PC-9 (cell line): Measurements from ENCODE around the gene CD163L1. TPM values are rescaled to one million over a fixed set of nuclear protein-coding genes. Genes with fewer than 3 reads are reported as not detected.

ENCODE experiments used
- BruUV-seq: library from RNA; stranded (reverse); fragments of 400-500 nt; replicated peaks from 2 replicates; lab custom pipeline; 2021; lab: Mats Ljungman, UMichigan
- CTCF ChIA-PET: fragments of 300-600 bp; sonication (Branson Sonifier 250); formaldehyde crosslinking; loops from one replicate; lab custom pipeline; 2022; ENCODE audit warnings: antibody characterized with exemption; lab: Charles Lee
- POLR2A ChIA-PET: fragments of 300-600 bp; sonication (Branson Sonifier 250); formaldehyde crosslinking; loops from one replicate; lab custom pipeline; 2022; ENCODE audit warnings: antibody characterized with exemption; ENCODE audit not compliant: unreplicated experiment; lab: Charles Lee
- DNase-seq, 2 experiments: peaks; one replicate each; pipeline versions ENCODE4 v3.0.0 to v3.0.0-alpha.2; 2015 to 2022; ENCODE audit warnings: mixed read lengths in 1 of 2
- H2AFZ ChIP-seq: fragments of 200-600 bp; sonication (generic); 2 replicates; pipeline ENCODE4 v1.8.1; 2017; ENCODE audit warnings: antibody characterized with exemption
- H3F3A ChIP-seq: fragments of 200-600 bp; sonication (generic); 2 replicates; pipeline ENCODE4 v1.8.1; 2017; ENCODE audit warnings: antibody characterized with exemption, mild to moderate bottlenecking, low read depth; ENCODE audit not compliant: insufficient read depth
- H3K27ac ChIP-seq: fragments of 200-600 bp; sonication (generic); 2 replicates; pipeline ENCODE4 v1.6.1; 2016; ENCODE audit warnings: mixed run types
- H3K27me3 ChIP-seq: fragments of 200-600 bp; sonication (generic); 2 replicates; pipeline ENCODE4 v1.6.1; 2016; ENCODE audit warnings: low read depth, mixed run types; ENCODE audit not compliant: insufficient read depth
- H3K36me3 ChIP-seq: fragments of 200-600 bp; sonication (generic); 2 replicates; pipeline ENCODE4 v1.6.1; 2016; ENCODE audit warnings: low read depth, mixed run types
- H3K4me1 ChIP-seq: fragments of 200-600 bp; sonication (generic); replicated peaks from 2 replicates; pipeline ENCODE4 v1.6.1; 2016; ENCODE audit warnings: mixed run types; ENCODE audit not compliant: insufficient read depth
- H3K4me2 ChIP-seq: fragments of 200-600 bp; sonication (generic); 2 replicates; pipeline ENCODE4 v1.6.1; 2017; ENCODE audit warnings: mixed run types
- H3K4me3 ChIP-seq: fragments of 200-600 bp; sonication (generic); 2 replicates; pipeline ENCODE4 v1.6.1; 2016; ENCODE audit warnings: mixed run types
- H3K79me2 ChIP-seq: fragments of 200-600 bp; sonication (generic); 2 replicates; pipeline ENCODE4 v1.6.1; 2017; ENCODE audit warnings: low read depth, mixed run types
- H3K9me2 ChIP-seq: fragments of 200-600 bp; sonication (generic); 2 replicates; pipeline ENCODE4 v1.8.1; 2017; ENCODE audit warnings: mild to moderate bottlenecking; ENCODE audit not compliant: insufficient read depth
- H3K9me3 ChIP-seq: fragments of 200-600 bp; sonication (generic); 2 replicates; pipeline ENCODE4 v1.8.1; 2016; ENCODE audit warnings: low read depth; ENCODE audit not compliant: insufficient read depth
- H4K20me1 ChIP-seq: fragments of 200-600 bp; sonication (generic); 2 replicates; pipeline ENCODE4 v1.8.1; 2017; ENCODE audit not compliant: insufficient read depth
- CTCF ChIP-seq: fragments of 200-600 bp; sonication (generic); conservative IDR thresholded peaks from 2 replicates; pipeline ENCODE4 v1.6.1; 2017; ENCODE audit warnings: mixed run types, antibody characterized with exemption, mild to moderate bottlenecking, moderate library complexity
- EZH2 ChIP-seq: fragments of 200-600 bp; sonication (generic); IDR thresholded peaks from 2 replicates; pipeline ENCODE4 v1.8.0; 2017; ENCODE audit warnings: antibody characterized with exemption, low read depth
- intact Hi-C: fragments of 100-400 bp; cut with micrococcal nuclease; formaldehyde crosslinking; loops from one replicate; pipeline ENCODE4 v1.10.0; 2022; ENCODE audit not compliant: unreplicated experiment
- total RNA-seq: library from RNA; stranded (reverse); gene quantifications from 2 replicates; pipeline ENCODE4 v1.2.3, GENCODE V29; 2021

The CD163L1 gene
- total RNA-seq, 1 experiment from 2014 or later, result 69.3 TPM

GRCh38 chr12:7373226-7373625 is 70.7 kb downstream of the CD163L1 start:
- Histone ChIP-seq H3K27ac (no peak overlapping the region), H3K36me3 (no peaks in the 10 kb centered on the region), H3K9me2 (no peaks in the 10 kb centered on the region), H3K4me1 (no peaks in the 10 kb centered on the region), H3K9me3 (no peaks in the 10 kb centered on the region), H3K4me2 (no peak overlapping the region), H3K79me2 (no peaks in the 10 kb centered on the region), H3K4me3 (no peak overlapping the region), H3K27me3 (no peaks in the 10 kb centered on the region; the same call in 1 of the 2 replicates), H2AFZ (no peak overlapping the region), H3F3A (no peaks in the 10 kb centered on the region), H4K20me1 (no peaks in the 10 kb centered on the region)
- TF ChIP-seq EZH2, result no peak
- intact Hi-C loops, result no loop called here
- BruUV-seq, result no TSS peak
- ChIA-PET CTCF (interaction anchor here (0.6 kb wide), 1 partner anchor 538 kb away, joined by 6 read pairs; no protein-coding TSS in a partner anchor), POLR2A (interaction anchor here (0.7 kb wide), 1 partner anchor 192 kb away, joined by 4 read pairs; no protein-coding TSS in a partner anchor)
- DNase-seq, result no peak

- intact Hi-C loops, result loop anchor here (2.0 kb wide), 1 partner anchor 151 kb away; no protein-coding TSS in a partner anchor
- Histone ChIP-seq H3K4me2 (peak overlapping the region; percentile 59), H3K9me2 (no peaks in the 10 kb centered on the region), H4K20me1 (no peaks in the 10 kb centered on the region), H3K4me1 (no peaks in the 10 kb centered on the region), H3K36me3 (no peaks in the 10 kb centered on the region), H3K27ac (no peak overlapping the region), H2AFZ (peak overlapping the region; percentile 65), H3F3A (no peaks in the 10 kb centered on the region), H3K27me3 (no peaks in the 10 kb centered on the region), H3K79me2 (no peaks in the 10 kb centered on the region), H3K4me3 (peak overlapping the region; percentile 40; the same call in 1 of the 2 replicates), H3K9me3 (no peaks in the 10 kb centered on the region)
- peak; percentile 72 to 89 for DNase-seq
- ChIA-PET POLR2A (interaction anchor here (0.6 kb wide), 1 partner anchor 835 kb away, joined by 10 read pairs; the partner anchor contains the start of gene GAPDH), CTCF (no interaction called here)
- TF ChIP-seq CTCF, result no peak
- no peak for TF ChIP-seq EZH2
- BruUV-seq, result no TSS peak
These were observed 74.7 kb downstream of the CD163L1 start for GRCh38 chr12:7369274-7369729.

GRCh38 chr12:7362734-7363133 is 81.2 kb downstream of the CD163L1 start:
- Histone ChIP-seq H3K79me2 (no peaks in the 10 kb centered on the region), H3K4me3 (no peak overlapping the region), H3K36me3 (no peaks in the 10 kb centered on the region), H3K27me3 (no peaks in the 10 kb centered on the region), H3F3A (no peaks in the 10 kb centered on the region), H3K9me3 (no peaks in the 10 kb centered on the region), H4K20me1 (no peaks in the 10 kb centered on the region), H2AFZ (no peak overlapping the region), H3K27ac (no peak overlapping the region), H3K4me1 (no peaks in the 10 kb centered on the region), H3K4me2 (no peak overlapping the region), H3K9me2 (no peaks in the 10 kb centered on the region)
- CTCF ChIA-PET, result no interaction called here
- intact Hi-C loops, result no loop called here
- no TSS peak for BruUV-seq
- DNase-seq, result no peak
- TF ChIP-seq CTCF (no peak), EZH2 (no peak)
- POLR2A ChIA-PET, result no interaction called here
